Measurements from ENCODE around the gene MALRD1.

- TF ChIP-seq EZH2 (IDR thresholded peaks at IDR 0.05; ENCODE audit: insufficient read depth, poor library complexity, severe bottlenecking) (no peak), EZH2phosphoT487 (IDR thresholded peaks at IDR 0.05; ENCODE audit: insufficient read depth, low read depth) (no peak)
Measured at GRCh38 chr10:19620811-19621210, 572.2 kb downstream of the MALRD1 start.

All from GM23248 (cell line).